ENCODE data around the gene RHNO1. TPM values are rescaled to one million over a fixed set of nuclear protein-coding genes. Genes with fewer than 3 reads are reported as not detected.

RHNO1 gene
- total and polyA plus RNA-seq, 7 donors = 1.8 to 11.7 (median 6.4) TPM

DNA sequence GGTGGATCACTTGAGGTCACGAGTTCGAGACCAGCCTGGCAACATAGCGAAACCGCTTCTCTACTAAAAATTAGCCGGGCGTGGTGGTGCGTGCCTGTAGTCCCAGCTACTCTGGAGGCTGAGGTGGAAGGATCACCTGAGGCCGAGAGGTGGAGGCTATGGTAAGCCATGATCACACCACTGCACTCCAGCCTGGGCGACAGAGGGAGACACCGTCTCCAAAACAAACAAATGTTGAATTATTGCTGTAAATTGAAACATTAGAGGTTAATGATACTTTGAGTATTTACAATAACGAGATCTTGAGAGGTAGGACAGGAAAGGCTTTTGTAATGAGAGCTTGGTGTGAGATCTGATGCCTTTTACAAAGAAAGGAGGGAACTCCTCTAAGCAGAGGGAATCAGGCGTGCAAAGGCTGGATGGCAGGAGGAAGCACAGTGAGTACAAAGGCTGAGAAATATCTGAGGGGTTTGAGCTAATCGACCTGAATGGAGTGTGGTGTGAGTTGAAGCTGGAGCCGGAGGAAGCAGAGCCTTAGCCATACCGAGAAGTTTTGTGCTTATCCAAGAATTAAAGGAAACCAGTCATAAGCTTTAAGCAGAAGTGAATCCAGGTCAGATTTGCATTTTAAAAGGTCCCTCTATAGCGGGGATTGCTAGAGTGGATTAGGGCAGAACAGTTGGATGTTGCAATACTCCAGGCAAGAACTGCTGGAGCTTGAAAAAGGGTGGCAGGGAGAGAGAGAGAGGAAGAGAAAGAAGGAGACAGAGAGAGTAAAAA is 1.1 kb downstream of the RHNO1 start:
- WGBS, 3 donors = 61 to 64% (median 61%) methylated on average over 16 of the region's 16 CpGs
- intact Hi-C loops (cut with DNase I) = no loop called here
- H3K27me3 ChIP-seq (ENCODE audit: insufficient read depth in 3 of 3, low read length in 2 of 3) = no peaks in the 10 kb centered on the region
- TF ChIP-seq, protein P1, sequence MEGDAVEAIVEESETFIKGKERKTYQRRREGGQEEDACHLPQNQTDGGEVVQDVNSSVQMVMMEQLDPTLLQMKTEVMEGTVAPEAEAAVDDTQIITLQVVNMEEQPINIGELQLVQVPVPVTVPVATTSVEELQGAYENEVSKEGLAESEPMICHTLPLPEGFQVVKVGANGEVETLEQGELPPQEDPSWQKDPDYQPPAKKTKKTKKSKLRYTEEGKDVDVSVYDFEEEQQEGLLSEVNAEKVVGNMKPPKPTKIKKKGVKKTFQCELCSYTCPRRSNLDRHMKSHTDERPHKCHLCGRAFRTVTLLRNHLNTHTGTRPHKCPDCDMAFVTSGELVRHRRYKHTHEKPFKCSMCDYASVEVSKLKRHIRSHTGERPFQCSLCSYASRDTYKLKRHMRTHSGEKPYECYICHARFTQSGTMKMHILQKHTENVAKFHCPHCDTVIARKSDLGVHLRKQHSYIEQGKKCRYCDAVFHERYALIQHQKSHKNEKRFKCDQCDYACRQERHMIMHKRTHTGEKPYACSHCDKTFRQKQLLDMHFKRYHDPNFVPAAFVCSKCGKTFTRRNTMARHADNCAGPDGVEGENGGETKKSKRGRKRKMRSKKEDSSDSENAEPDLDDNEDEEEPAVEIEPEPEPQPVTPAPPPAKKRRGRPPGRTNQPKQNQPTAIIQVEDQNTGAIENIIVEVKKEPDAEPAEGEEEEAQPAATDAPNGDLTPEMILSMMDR (IDR thresholded peaks at IDR 0.05) = no peak
- peak overlapping the region; percentile 78 for H3K4me3 ChIP-seq
- peaks cover 11% of the 10 kb centered on the region for H3K4me1 ChIP-seq
- H3K36me3 ChIP-seq (ENCODE audit: insufficient read depth in 1 of 2, low read depth in 1 of 2) = peaks cover 0 to 2% of the 10 kb centered on the region in 2 donors
- no peak for ATAC-seq
- no peak for DNase-seq
- H3K27ac ChIP-seq = peak overlapping the region; percentile 88
- no peaks in the 10 kb centered on the region for H3K9me3 ChIP-seq

- Histone ChIP-seq H3K4me1 (peaks cover 11% of the 10 kb centered on the region), H3K4me3 (no peak overlapping the region), H3K9me3 (no peaks in the 10 kb centered on the region), H3K27ac (no peak overlapping the region), H3K36me3 (ENCODE audit: insufficient read depth in 1 of 2, low read depth in 1 of 2) (peaks cover 0 to 2% of the 10 kb centered on the region in 2 donors), H3K27me3 (ENCODE audit: insufficient read depth in 3 of 3, low read length in 2 of 3) (no peaks in the 10 kb centered on the region)
- DNase-seq (no peak), ATAC-seq (no peak)
- intact Hi-C loops (cut with DNase I) = no loop called here
- 97 to 99% (median 97%) methylated on average over 3 of the region's 3 CpGs for WGBS, 3 donors
- TF ChIP-seq, protein P1 (IDR thresholded peaks at IDR 0.05) = no peak
These were observed 2.8 kb downstream of the RHNO1 start for GRCh38 chr12:2879853-2880252.

DNA sequence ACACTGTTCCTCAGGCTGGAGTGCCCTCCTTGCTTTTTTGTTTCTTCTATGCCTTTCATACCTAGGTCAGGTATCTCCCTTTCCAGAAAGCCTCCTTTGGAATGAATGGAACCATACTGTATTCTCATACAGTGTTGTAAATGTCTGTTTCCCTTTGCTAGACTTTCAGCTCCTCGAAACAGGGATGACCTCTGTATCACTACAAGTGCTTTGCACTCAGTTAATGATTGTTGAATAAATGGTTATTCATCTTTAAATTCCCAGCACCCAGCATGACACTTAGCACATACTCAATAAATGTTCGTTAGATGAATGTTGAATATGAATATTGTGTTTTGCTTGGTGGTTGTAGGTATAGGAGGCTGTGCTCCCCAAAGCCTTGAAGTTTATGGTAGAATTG is 7.8 kb downstream of the RHNO1 start:
- H3K27ac ChIP-seq = no peak overlapping the region
- H3K4me3 ChIP-seq = no peak overlapping the region
- intact Hi-C loops (cut with DNase I) = loop anchor here (2.0 to 5.0 kb wide), 5 partner anchors 57 to 158 kb away; no protein-coding TSS in a partner anchor
- WGBS, 3 donors = 88 to 92% (median 90%) methylated on average over 2 of the region's 2 CpGs
- H3K9me3 ChIP-seq = no peaks in the 10 kb centered on the region
- no peak for DNase-seq
- ATAC-seq = no peak
- H3K4me1 ChIP-seq = no peaks in the 10 kb centered on the region
- TF ChIP-seq, protein P1 (IDR thresholded peaks at IDR 0.05) = no peak
- H3K27me3 ChIP-seq (ENCODE audit: insufficient read depth in 3 of 3, low read length in 2 of 3) = no peaks in the 10 kb centered on the region
- H3K36me3 ChIP-seq (ENCODE audit: insufficient read depth in 1 of 2, low read depth in 1 of 2) = no peaks in the 10 kb centered on the region

- H3K4me1 ChIP-seq = peaks cover 4% of the 10 kb centered on the region
- intact Hi-C loops (cut with DNase I) = loop anchor here in 1 of 2 donors (5.0 kb wide), 1 partner anchor 55 kb away; no protein-coding TSS in a partner anchor
These were observed 9.9 kb downstream of the RHNO1 start for GRCh38 chr12:2886768-2887450.

More at GRCh38 chr12:2886768-2887450, 9.9 kb downstream of the RHNO1 start:
- 89 to 90% (median 89%) methylated on average over 10 of the region's 10 CpGs for WGBS, 3 donors
- Histone ChIP-seq H3K27ac (no peak overlapping the region), H3K4me3 (no peak overlapping the region), H3K9me3 (no peaks in the 10 kb centered on the region), H3K36me3 (ENCODE audit: insufficient read depth in 1 of 2, low read depth in 1 of 2) (no peaks in the 10 kb centered on the region), H3K27me3 (ENCODE audit: insufficient read depth in 3 of 3, low read length in 2 of 3) (no peaks in the 10 kb centered on the region)
- DNase-seq = no peak
- ATAC-seq = no peak
- TF ChIP-seq, protein P1 (IDR thresholded peaks at IDR 0.05) = no peak
